Right atrium auricular region (tissue), 2 donors: ENCODE data around the gene HOXB8. TPM values are rescaled to one million over a fixed set of nuclear protein-coding genes. Genes with fewer than 3 reads are reported as not detected.

Source experiments
- DNase-seq: peaks from one replicate; pipeline ENCODE4 v3.0.0-alpha.2; 2019; ENCODE audit warnings: low spot score
- H3K27ac ChIP-seq, 2 donors: fragments of 200-600 bp; sonication (generic); 1 replicate in 1 of 2; 2 replicates in 1 of 2; pipeline ENCODE4 v1.5.1; 2016 to 2019
- H3K27me3 ChIP-seq, 2 donors: fragments of 200-600 bp; sonication (generic); one replicate each; pipeline versions ENCODE4 v1.5.1 to v1.6.0; 2017 to 2019
- H3K36me3 ChIP-seq: fragments of 200-600 bp; sonication (generic); one replicate; pipeline ENCODE4 v1.5.1; 2016
- H3K4me1 ChIP-seq, 2 donors: fragments of 200-600 bp; sonication (generic); one replicate each; pipeline versions ENCODE4 v1.5.1 to v1.6.0; 2017 to 2019
- H3K4me3 ChIP-seq, 2 donors: fragments of 200-600 bp; sonication (generic); 1 replicate in 1 of 2; 2 replicates in 1 of 2; pipeline ENCODE4 v1.5.1; 2017 to 2019; ENCODE audit warnings: mild to moderate bottlenecking in 1 of 2, moderate library complexity in 1 of 2
- H3K9me3 ChIP-seq, 2 donors: fragments of 200-600 bp; sonication (generic); one replicate each; pipeline ENCODE4 v1.5.1; 2019
- CTCF ChIP-seq, 2 donors: fragments of 200-600 bp; sonication (generic); IDR thresholded peaks; one replicate each; pipeline ENCODE4 v1.5.1; 2019; ENCODE audit warnings: antibody characterized with exemption in 2 of 2
- total RNA-seq, 2 donors: library from RNA; depleted of rRNA; stranded (reverse); fragments of >200 nt; gene quantifications; one replicate each; pipeline ENCODE4 v1.1.0, GENCODE V29; 2016

HOXB8 gene
- total RNA-seq, 2 donors from 2014 or later, result not detected

GRCh38 chr17:48612854-48613691 is 2.0 kb downstream of the HOXB8 start:
- H3K4me3 ChIP-seq, result peak overlapping the region in 1 of 2 donors; percentile 20
- H3K27ac ChIP-seq, result no peak overlapping the region
- peaks cover 73 to 83% of the 10 kb centered on the region in 2 donors for H3K27me3 ChIP-seq
- H3K36me3 ChIP-seq, result no peaks in the 10 kb centered on the region
- peaks cover 0 to 54% of the 10 kb centered on the region in 2 donors for H3K4me1 ChIP-seq
- H3K9me3 ChIP-seq, result no peaks in the 10 kb centered on the region
- no peak for TF ChIP-seq CTCF (IDR thresholded peaks at IDR 0.05)
- DNase-seq, result no peak

GRCh38 chr17:48612456-48612853 is 2.6 kb downstream of the HOXB8 start:
- Histone ChIP-seq H3K36me3 (no peaks in the 10 kb centered on the region), H3K9me3 (no peaks in the 10 kb centered on the region), H3K4me1 (peaks cover 0 to 48% of the 10 kb centered on the region in 2 donors), H3K27me3 (peaks cover 72 to 83% of the 10 kb centered on the region in 2 donors), H3K27ac (no peak overlapping the region), H3K4me3 (peak overlapping the region in 1 of 2 donors; percentile 20)
- TF ChIP-seq CTCF (IDR thresholded peaks at IDR 0.05), result no peak
- DNase-seq, result no peak

GRCh38 chr17:48611681-48612455 is 3.2 kb downstream of the HOXB8 start:
- H3K27ac ChIP-seq, result no peak overlapping the region
- H3K27me3 ChIP-seq, result peaks cover 78 to 84% of the 10 kb centered on the region in 2 donors
- TF ChIP-seq CTCF (IDR thresholded peaks at IDR 0.05), result no peak
- H3K36me3 ChIP-seq, result no peaks in the 10 kb centered on the region
- H3K9me3 ChIP-seq, result no peaks in the 10 kb centered on the region
- peaks cover 0 to 47% of the 10 kb centered on the region in 2 donors for H3K4me1 ChIP-seq
- H3K4me3 ChIP-seq, result peak overlapping the region in 1 of 2 donors; percentile 49
- no peak for DNase-seq

- peaks cover 0 to 47% of the 10 kb centered on the region in 2 donors for H3K4me1 ChIP-seq
- H3K27me3 ChIP-seq, result peaks cover 78 to 81% of the 10 kb centered on the region in 2 donors
- no peak overlapping the region for H3K27ac ChIP-seq
Observed at GRCh38 chr17:48611213-48611612, 3.9 kb downstream of the HOXB8 start.

More at GRCh38 chr17:48611213-48611612, 3.9 kb downstream of the HOXB8 start:
- TF ChIP-seq CTCF (IDR thresholded peaks at IDR 0.05), result no peak
- H3K36me3 ChIP-seq, result no peaks in the 10 kb centered on the region
- no peaks in the 10 kb centered on the region for H3K9me3 ChIP-seq
- no peak for DNase-seq
- H3K4me3 ChIP-seq, result peak overlapping the region; percentile 15 to 49
